HepG2 (cell line): ENCODE measurements around the gene LRBA. TPM values are rescaled to one million over a fixed set of nuclear protein-coding genes. Genes with fewer than 3 reads are reported as not detected.

Source experiments
- ATAC-seq: fragments of 200-7000 bp; cut with Tn5 transposase; 3 replicates; pipeline ENCODE4 v1.9.1; 2020; ENCODE audit warnings: mild to moderate bottlenecking, moderate library complexity
- BruUV-seq: library from RNA; stranded (reverse); fragments of 400-500 nt; replicated peaks from 2 replicates; lab custom pipeline; 2021; lab: Mats Ljungman, UMichigan
- CTCF ChIA-PET: fragments of 300-600 bp; formaldehyde crosslinking; extraction: SDS; loops from one replicate; lab custom pipeline; 2021; ENCODE audit warnings: low total read pairs, inconsistent platforms, low intra/inter-chr PET ratio; lab: Yijun Ruan, JAX
- POLR2A ChIA-PET: fragments of 350-600 bp; sonication (Branson Sonifier 250); formaldehyde crosslinking; loops from one replicate; lab custom pipeline; 2020; ENCODE audit warnings: antibody characterized with exemption, inconsistent platforms; lab: Yijun Ruan, JAX
- DNase-seq: peaks from one replicate; pipeline ENCODE4 v3.0.0-alpha.2; 2015; ENCODE audit warnings: low spot score
- FAIRE-seq: peaks from 3 replicates; lab custom pipeline; 2011; peaks lifted over from hg19 to GRCh38; lab: Jason Lieb, UNC
- H2AFZ ChIP-seq: one replicate; pipeline ENCODE4 v1.6.1; 2011; ENCODE audit warnings: low read length, inconsistent platforms
- H3K27ac ChIP-seq: fragments of 300-600 bp; 3 replicates; pipeline ENCODE4 v1.8.0; 2011; ENCODE audit warnings: mixed run types, mild to moderate bottlenecking, mixed read lengths, low read length, inconsistent platforms; ENCODE audit not compliant: insufficient read depth; ENCODE audit errors: extremely low read length
- H3K27me3 ChIP-seq, 2 experiments: fragments of 200-600 bp in 1 of 2; 2 replicates in 1 of 2; 3 replicates in 1 of 2; pipeline versions ENCODE4 v1.6.0 to v1.8.0; 2011; ENCODE audit warnings: low read length in 2 of 2, mild to moderate bottlenecking in 2 of 2, moderate library complexity in 2 of 2, inconsistent platforms in 1 of 2; ENCODE audit not compliant: insufficient read depth in 2 of 2, control insufficient read depth in 1 of 2
- H3K36me3 ChIP-seq, 2 experiments: fragments of 200-600 bp in 1 of 2; replicated peaks in 1 of 2; 2 replicates in 1 of 2; 3 replicates in 1 of 2; pipeline versions ENCODE4 v1.5.1 to v1.8.0; 2011; ENCODE audit warnings: low read length in 2 of 2, inconsistent platforms in 1 of 2; ENCODE audit not compliant: insufficient read depth in 2 of 2, control insufficient read depth in 1 of 2
- H3K4me1 ChIP-seq: 2 replicates; pipeline ENCODE4 v1.5.1; 2012; ENCODE audit warnings: low read length, inconsistent platforms; ENCODE audit not compliant: insufficient read depth
- H3K4me2 ChIP-seq: 2 replicates; pipeline ENCODE4 v1.6.0; 2011; ENCODE audit warnings: low read depth, low read length, inconsistent platforms
- H3K4me3 ChIP-seq, 3 experiments: fragments of 200-600 bp in 1 of 3; sonication (generic), shearing (Covaris generic) in 1 of 3; replicated peaks in 1 of 3; 2 replicates each; pipeline ENCODE4 v1.5.1; 2011 to 2016; ENCODE audit warnings: low read length in 3 of 3, inconsistent platforms in 2 of 3, low read depth in 2 of 3, mild to moderate bottlenecking in 2 of 3, control low read depth in 1 of 3, mixed read lengths in 1 of 3; ENCODE audit not compliant: insufficient read depth in 1 of 3
- H3K79me2 ChIP-seq: one replicate; pipeline ENCODE4 v1.6.1; 2011; ENCODE audit warnings: low read length, inconsistent platforms; ENCODE audit not compliant: insufficient read depth
- H3K9ac ChIP-seq: 2 replicates; pipeline ENCODE4 v1.6.0; 2011; ENCODE audit warnings: mild to moderate bottlenecking, low read depth, low read length, inconsistent platforms; ENCODE audit not compliant: insufficient read depth
- H3K9me3 ChIP-seq: 2 replicates; pipeline ENCODE4 v1.5.1; 2012; ENCODE audit warnings: mild to moderate bottlenecking, low read length
- H4K20me1 ChIP-seq: 2 replicates; pipeline ENCODE4 v1.6.0; 2011; ENCODE audit warnings: inconsistent platforms, mild to moderate bottlenecking, low read length, moderate library complexity; ENCODE audit not compliant: insufficient read depth
- BCL6 ChIP-seq: IDR thresholded peaks from 2 replicates; pipeline ENCODE4 v1.6.1; 2016; ENCODE audit warnings: missing genetic modification reagents, missing compliant biosample characterization
- BHLHE40 ChIP-seq: IDR thresholded peaks from 2 replicates; pipeline ENCODE4 v1.6.1; 2011; ENCODE audit warnings: low read length, improper control_type of control experiment
- ERF ChIP-seq: IDR thresholded peaks from 2 replicates; pipeline ENCODE4 v1.6.1; 2018; ENCODE audit warnings: missing biosample characterization, missing genetic modification reagents
- ETV5 ChIP-seq: IDR thresholded peaks from 2 replicates; pipeline ENCODE4 v1.6.1; 2018; ENCODE audit warnings: missing biosample characterization, missing genetic modification reagents, inconsistent platforms, borderline replicate concordance
- MAFK ChIP-seq, 2 experiments: IDR thresholded peaks in 1 of 2; conservative IDR thresholded peaks in 1 of 2; 2 replicates each; pipeline ENCODE4 v1.6.1; 2011; ENCODE audit warnings: improper control_type of control experiment in 2 of 2, low read length in 2 of 2
- TFE3 ChIP-seq: IDR thresholded peaks from 2 replicates; pipeline ENCODE4 v1.6.1; 2016
- ZBTB42 ChIP-seq: sonication (generic); formaldehyde crosslinking; IDR thresholded peaks from 2 replicates; pipeline ENCODE4 v1.5.0; 2020; ENCODE audit warnings: mild to moderate bottlenecking, missing genetic modification reagents
- ZNF430 ChIP-seq: sonication (generic); formaldehyde crosslinking; IDR thresholded peaks from 2 replicates; pipeline ENCODE4 v1.9.0; 2021; ENCODE audit warnings: mild to moderate bottlenecking, missing genetic modification reagents
- ZNF432 ChIP-seq: sonication (generic); formaldehyde crosslinking; IDR thresholded peaks from 2 replicates; pipeline ENCODE4 v1.5.0; 2020; ENCODE audit warnings: missing genetic modification reagents, mild to moderate bottlenecking, borderline replicate concordance
- ZSCAN20 ChIP-seq: sonication (generic); formaldehyde crosslinking; IDR thresholded peaks from 2 replicates; pipeline ENCODE4 v1.4.0; 2020; ENCODE audit warnings: missing genetic modification reagents, mild to moderate bottlenecking, borderline replicate concordance
- WGBS: methylation state at CpG from one replicate; pipeline ENCODE4 v1.1.6; 2017; ENCODE audit warnings: low lambda C conversion rate; 5-methylcytosine and 5-hydroxymethylcytosine counted together
- in situ Hi-C: cut with HindIII; loops from 2 replicates; pipeline ENCODE4 v1.10.0; 2017; ENCODE audit warnings: low pct_unique_long_range_greater_than_20kb; ENCODE audit not compliant: extremely low pct_ligation_motif_present
- intact Hi-C: fragments of 100-400 bp; cut with micrococcal nuclease; formaldehyde crosslinking; loops from one replicate; pipeline ENCODE4 v1.10.0; 2022; ENCODE audit not compliant: unreplicated experiment
- polyA plus RNA-seq, 8 experiments: library from polyadenylated mRNA; depleted of rRNA in 3 of 8; stranded (reverse) in 7 of 8; unstranded in 1 of 8; fragments of >200 nt; fragmentation: Illumina TruSeq in 4 of 8; extraction: Trizol in 4 of 8; gene quantifications; 2 replicates each; pipeline versions ENCODE4 v1.2.1 to v1.2.3, GENCODE V29; 2011 to 2016; ENCODE audit warnings: low read depth in 4 of 8, missing spikeins in 1 of 8, mixed read lengths in 1 of 8; ENCODE audit not compliant: insufficient read depth in 1 of 8
- total RNA-seq, 5 experiments: library from RNA; depleted of rRNA; stranded (reverse); fragments of >200 nt; fragmentation: Illumina TruSeq; extraction: Trizol; gene quantifications; 2 replicates each; pipeline ENCODE4 v1.2.3, GENCODE V29; 2016; ENCODE audit warnings: low read depth in 1 of 5
- TF ChIP-seq, protein P1 (sequence below): sonication (generic); formaldehyde crosslinking; IDR thresholded peaks from 2 replicates; pipeline ENCODE4 v1.5.0; 2020; ENCODE audit warnings: mild to moderate bottlenecking, low read depth, missing genetic modification reagents, borderline replicate concordance
- TF ChIP-seq, protein P2 (sequence below): sonication (generic); formaldehyde crosslinking; IDR thresholded peaks from 2 replicates; pipeline ENCODE4 v1.4.0; 2020; ENCODE audit warnings: missing genetic modification reagents
- TF ChIP-seq, protein P3 (sequence below): sonication (generic); formaldehyde crosslinking; IDR thresholded peaks from 2 replicates; pipeline ENCODE4 v1.4.0; 2020; ENCODE audit warnings: missing genetic modification reagents

LRBA gene
- total and polyA plus RNA-seq, 2 of the 13 experiments (the other 11 are each of a cell fraction or from before 2014, with no cell fraction given): 21.0 to 37.2 TPM

DNA sequence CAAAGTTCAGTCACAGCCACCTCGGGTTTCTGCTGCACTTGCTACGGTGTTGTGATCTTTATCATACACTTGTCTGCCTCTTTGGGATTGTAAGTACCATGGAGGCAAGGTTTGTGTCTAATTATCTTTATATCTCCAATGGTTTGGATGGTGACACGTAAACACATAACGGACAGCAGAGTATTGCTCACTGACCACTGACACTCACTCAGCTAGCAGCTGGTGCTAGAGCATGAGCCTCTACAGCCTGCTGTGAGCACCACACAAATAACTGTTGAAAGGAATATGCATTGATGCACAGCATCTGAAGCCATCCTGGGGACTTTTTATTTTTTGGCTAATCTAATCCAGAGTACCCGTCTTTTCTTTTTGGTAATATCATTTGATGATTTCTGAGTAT is 780.8 kb downstream of the LRBA start:
- intact Hi-C loops (no loop called here), in situ Hi-C loops (no loop called here)
- Histone ChIP-seq H2AFZ (no peak overlapping the region), H4K20me1 (no peaks in the 10 kb centered on the region), H3K4me3 (no peak overlapping the region), H3K36me3 (no peaks in the 10 kb centered on the region), H3K79me2 (no peaks in the 10 kb centered on the region), H3K27me3 (peaks cover 0 to 11% of the 10 kb centered on the region in 2 experiments; a peak in 2 of 5 replicates), H3K9ac (no peak overlapping the region), H3K4me2 (no peak overlapping the region), H3K9me3 (no peaks in the 10 kb centered on the region), H3K4me1 (no peaks in the 10 kb centered on the region), H3K27ac (no peak overlapping the region)
- DNase-seq (no peak), FAIRE-seq (no peak), ATAC-seq (no peak)
- 14% methylated on average over 5 of the region's 5 CpGs for WGBS
- ChIA-PET POLR2A (no interaction called here), CTCF (no interaction called here)
- TF ChIP-seq BHLHE40 (no peak), ZBTB42 (CRISPR knock-in tag) (no peak)
- TF ChIP-seq, protein P1, sequence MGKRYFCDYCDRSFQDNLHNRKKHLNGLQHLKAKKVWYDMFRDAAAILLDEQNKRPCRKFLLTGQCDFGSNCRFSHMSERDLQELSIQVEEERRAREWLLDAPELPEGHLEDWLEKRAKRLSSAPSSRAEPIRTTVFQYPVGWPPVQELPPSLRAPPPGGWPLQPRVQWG (CRISPR knock-in tag): no peak
- no TSS peak for BruUV-seq

DNA sequence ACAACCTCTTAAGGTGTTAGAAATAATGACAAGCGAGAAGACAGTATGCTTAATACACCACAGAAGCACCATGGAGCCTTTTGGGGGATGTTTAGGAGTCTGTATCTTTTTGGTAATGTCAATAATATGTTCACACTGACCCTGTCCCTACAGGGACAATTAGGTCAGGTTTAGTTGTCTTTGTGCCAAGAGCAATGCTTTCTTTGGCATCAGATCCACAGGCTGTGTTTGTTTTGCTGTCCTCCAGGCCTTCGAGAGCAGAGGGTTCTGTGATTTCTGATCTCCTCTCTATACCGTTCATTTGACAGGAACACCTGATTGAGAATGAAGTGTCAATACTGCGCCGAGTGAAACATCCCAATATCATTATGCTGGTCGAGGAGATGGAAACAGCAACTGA is 783.1 kb downstream of the LRBA start:
- Histone ChIP-seq H3K27me3 (peaks cover 0 to 18% of the 10 kb centered on the region in 2 experiments; a peak in 2 of 5 replicates), H3K4me3 (no peak overlapping the region), H3K4me1 (no peaks in the 10 kb centered on the region), H3K9me3 (no peaks in the 10 kb centered on the region), H3K4me2 (no peak overlapping the region), H4K20me1 (no peaks in the 10 kb centered on the region), H3K9ac (no peak overlapping the region), H3K79me2 (no peaks in the 10 kb centered on the region), H3K36me3 (no peaks in the 10 kb centered on the region), H2AFZ (no peak overlapping the region), H3K27ac (no peak overlapping the region)
- FAIRE-seq (no peak), ATAC-seq (no peak), DNase-seq (no peak)
- CTCF ChIA-PET: no interaction called here
- POLR2A ChIA-PET: no interaction called here
- WGBS: 0% methylated on average over 6 of the region's 6 CpGs
- no peak for TF ChIP-seq ZSCAN20 (CRISPR knock-in tag)
- no peak for TF ChIP-seq ETV5
- TF ChIP-seq, protein P2, sequence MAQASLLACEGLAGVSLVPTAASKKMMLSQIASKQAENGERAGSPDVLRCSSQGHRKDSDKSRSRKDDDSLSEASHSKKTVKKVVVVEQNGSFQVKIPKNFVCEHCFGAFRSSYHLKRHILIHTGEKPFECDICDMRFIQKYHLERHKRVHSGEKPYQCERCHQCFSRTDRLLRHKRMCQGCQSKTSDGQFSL: no peak
- TF ChIP-seq BCL6: no peak
- TF ChIP-seq ZNF432 (CRISPR knock-in tag): no peak
- TF ChIP-seq MAFK (conservative IDR thresholded peaks at IDR 0.05 in 1 of 2, IDR thresholded peaks at IDR 0.05 in 1 of 2; ENCODE audit: low read length in 2 of 2): no peak
- no peak for TF ChIP-seq TFE3 (CRISPR knock-in tag)
- TF ChIP-seq, protein P3, sequence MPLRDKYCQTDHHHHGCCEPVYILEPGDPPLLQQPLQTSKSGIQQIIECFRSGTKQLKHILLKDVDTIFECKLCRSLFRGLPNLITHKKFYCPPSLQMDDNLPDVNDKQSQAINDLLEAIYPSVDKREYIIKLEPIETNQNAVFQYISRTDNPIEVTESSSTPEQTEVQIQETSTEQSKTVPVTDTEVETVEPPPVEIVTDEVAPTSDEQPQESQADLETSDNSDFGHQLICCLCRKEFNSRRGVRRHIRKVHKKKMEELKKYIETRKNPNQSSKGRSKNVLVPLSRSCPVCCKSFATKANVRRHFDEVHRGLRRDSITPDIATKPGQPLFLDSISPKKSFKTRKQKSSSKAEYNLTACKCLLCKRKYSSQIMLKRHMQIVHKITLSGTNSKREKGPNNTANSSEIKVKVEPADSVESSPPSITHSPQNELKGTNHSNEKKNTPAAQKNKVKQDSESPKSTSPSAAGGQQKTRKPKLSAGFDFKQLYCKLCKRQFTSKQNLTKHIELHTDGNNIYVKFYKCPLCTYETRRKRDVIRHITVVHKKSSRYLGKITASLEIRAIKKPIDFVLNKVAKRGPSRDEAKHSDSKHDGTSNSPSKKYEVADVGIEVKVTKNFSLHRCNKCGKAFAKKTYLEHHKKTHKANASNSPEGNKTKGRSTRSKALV: no peak
- TF ChIP-seq ZNF430 (CRISPR knock-in tag): no peak
- TF ChIP-seq ERF (CRISPR knock-in tag): no peak
- BruUV-seq: no TSS peak
- intact Hi-C loops: no loop called here
- in situ Hi-C loops: no loop called here
